WTC11 (cell line): ENCODE results near the gene GRM3. TPM values are rescaled to one million over a fixed set of nuclear protein-coding genes. Genes with fewer than 3 reads are reported as not detected.

Source experiments
- ATAC-seq: fragments of 200-7000 bp; cut with Tn5 transposase; 2 replicates; pipeline ENCODE4 v1.10.0; 2021; ENCODE audit warnings: mild to moderate bottlenecking, moderate library complexity
- CTCF ChIA-PET: fragments of 300-600 bp; sonication (Branson Sonifier 250); formaldehyde crosslinking; loops from one replicate; lab custom pipeline; 2021; ENCODE audit warnings: antibody characterized with exemption; lab: Charles Lee
- POLR2A ChIA-PET: fragments of 350-600 bp; sonication (Branson Sonifier 250); formaldehyde crosslinking; loops from one replicate; lab custom pipeline; 2021; ENCODE audit warnings: antibody characterized with exemption; lab: Charles Lee
- DNase-seq: peaks from one replicate; pipeline ENCODE4 v3.0.0; 2021; ENCODE audit warnings: low spot score
- H3K27ac Mint-ChIP-seq: 2 replicates; pipeline ENCODE4 v1.8.0; 2021; ENCODE audit warnings: mixed read lengths
- H3K27me3 Mint-ChIP-seq: 2 replicates; pipeline ENCODE4 v1.8.0; 2021; ENCODE audit warnings: low read depth, mild to moderate bottlenecking, moderate library complexity, mixed read lengths
- H3K36me3 Mint-ChIP-seq: 2 replicates; pipeline ENCODE4 v1.8.0; 2021; ENCODE audit warnings: mixed read lengths
- H3K4me1 Mint-ChIP-seq: 2 replicates; pipeline ENCODE4 v1.8.0; 2022; ENCODE audit warnings: mixed read lengths
- H3K4me3 Mint-ChIP-seq: 2 replicates; pipeline ENCODE4 v1.8.0; 2021; ENCODE audit warnings: mild to moderate bottlenecking, moderate library complexity, mixed read lengths
- H3K9me3 Mint-ChIP-seq: 2 replicates; pipeline ENCODE4 v1.8.0; 2021; ENCODE audit warnings: mixed read lengths
- ARID4B ChIP-seq: sonication (generic); formaldehyde crosslinking; IDR thresholded peaks from 2 replicates; pipeline ENCODE4 v1.8.0; 2023; ENCODE audit warnings: missing genetic modification reagents, mild to moderate bottlenecking, borderline replicate concordance
- ATF1 ChIP-seq: sonication (generic); formaldehyde crosslinking; IDR thresholded peaks from 2 replicates; pipeline ENCODE4 v1.8.1; 2023; ENCODE audit warnings: mild to moderate bottlenecking, moderate library complexity, missing genetic modification reagents
- FOXJ3 ChIP-seq: sonication (generic); formaldehyde crosslinking; IDR thresholded peaks from 2 replicates; pipeline ENCODE4 v1.9.0; 2021; ENCODE audit warnings: missing genetic modification reagents, mild to moderate bottlenecking, borderline replicate concordance
- JAZF1 ChIP-seq: fragments of 250-450 bp; sonication (Bioruptor Pico); IDR thresholded peaks from 2 replicates; pipeline ENCODE4 v1.9.0; 2021; ENCODE audit warnings: moderate library complexity, mild to moderate bottlenecking, inconsistent platforms
- JUN ChIP-seq: sonication (generic); formaldehyde crosslinking; IDR thresholded peaks from 2 replicates; pipeline ENCODE4 v1.8.0; 2023; ENCODE audit warnings: mild to moderate bottlenecking, missing genetic modification reagents
- MAX ChIP-seq: sonication (generic); formaldehyde crosslinking; IDR thresholded peaks from 2 replicates; pipeline ENCODE4 v1.8.0; 2022; ENCODE audit warnings: mild to moderate bottlenecking, missing genetic modification reagents
- NFE2L1 ChIP-seq: sonication (generic); formaldehyde crosslinking; IDR thresholded peaks from 2 replicates; pipeline ENCODE4 v1.8.1; 2023; ENCODE audit warnings: missing genetic modification reagents
- NFYB ChIP-seq: sonication (generic); formaldehyde crosslinking; conservative IDR thresholded peaks from 2 replicates; pipeline ENCODE4 v1.8.0; 2022; ENCODE audit warnings: low read depth, missing genetic modification reagents
- NR1H2 ChIP-seq: sonication (generic); formaldehyde crosslinking; IDR thresholded peaks from 2 replicates; pipeline ENCODE4 v1.9.0; 2021; ENCODE audit warnings: mild to moderate bottlenecking, moderate library complexity, missing genetic modification reagents
- PRRX2 ChIP-seq: fragments of 250-450 bp; sonication (Bioruptor Pico); IDR thresholded peaks from 2 replicates; pipeline ENCODE4 v1.8.0; 2021; ENCODE audit warnings: mild to moderate bottlenecking
- SMAD4 ChIP-seq: sonication (generic); formaldehyde crosslinking; IDR thresholded peaks from 2 replicates; pipeline ENCODE4 v1.8.0; 2022; ENCODE audit warnings: mild to moderate bottlenecking, missing genetic modification reagents
- TCF7 ChIP-seq: sonication (generic); formaldehyde crosslinking; IDR thresholded peaks from 2 replicates; pipeline ENCODE4 v1.8.0; 2022; ENCODE audit warnings: mild to moderate bottlenecking, low read depth, missing genetic modification reagents, moderate library complexity
- ZNF121 ChIP-seq: sonication (generic); formaldehyde crosslinking; IDR thresholded peaks from 2 replicates; pipeline ENCODE4 v1.8.0; 2023; ENCODE audit warnings: missing genetic modification reagents
- ZNF219 ChIP-seq: sonication (generic); formaldehyde crosslinking; IDR thresholded peaks from 2 replicates; pipeline ENCODE4 v1.8.0; 2023; ENCODE audit warnings: missing genetic modification reagents, mild to moderate bottlenecking, borderline replicate concordance
- ZSCAN18 ChIP-seq: fragments of 250-450 bp; sonication (Bioruptor Pico); IDR thresholded peaks from 2 replicates; pipeline ENCODE4 v2.1.2; 2022; ENCODE audit warnings: mild to moderate bottlenecking, moderate library complexity
- total RNA-seq: library from RNA; stranded (reverse); gene quantifications from 3 replicates; pipeline ENCODE4 v1.2.3, GENCODE V29; 2021
- TF ChIP-seq, protein P1 (sequence below): sonication (generic); formaldehyde crosslinking; IDR thresholded peaks from 2 replicates; pipeline ENCODE4 v1.8.1; 2023; ENCODE audit warnings: mild to moderate bottlenecking, missing genetic modification reagents, borderline replicate concordance
- TF ChIP-seq, protein P2 (sequence below): sonication (generic); formaldehyde crosslinking; IDR thresholded peaks from 2 replicates; pipeline ENCODE4 v1.8.1; 2022; ENCODE audit warnings: mild to moderate bottlenecking, missing genetic modification reagents, moderate library complexity, borderline replicate concordance

The GRM3 gene
- total RNA-seq, 1 experiment from 2014 or later, result 0.94 TPM

DNA sequence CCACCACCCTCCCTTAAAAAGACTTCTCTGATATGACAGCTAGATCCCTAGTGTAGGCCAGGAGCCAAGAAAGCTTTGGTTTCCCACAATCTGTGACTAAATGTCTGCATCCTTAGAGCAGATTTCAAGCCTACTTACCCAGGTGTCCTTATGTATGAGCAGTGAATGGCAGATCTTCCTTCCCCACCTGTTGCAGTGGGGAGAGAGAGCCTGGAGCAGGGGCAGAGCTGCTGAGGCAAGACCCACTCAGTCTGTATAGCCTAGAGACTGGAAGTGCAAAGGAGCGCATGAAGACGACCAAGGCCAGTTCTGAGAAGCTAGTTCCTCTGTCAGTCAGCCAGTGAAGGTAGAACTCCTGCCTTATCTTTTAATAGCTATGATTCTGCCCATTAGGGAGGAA lies 180.1 kb downstream of the GRM3 start:
- CTCF ChIA-PET, result interaction anchor here (1.1 to 1.4 kb wide), 2 partner anchors 8 to 82 kb away, joined by 3 to 9 read pairs; no protein-coding TSS in a partner anchor
- Mint-ChIP-seq H3K4me3 (no peak overlapping the region), H3K27ac (no peak overlapping the region), H3K36me3 (no peaks in the 10 kb centered on the region), H3K9me3 (no peaks in the 10 kb centered on the region), H3K4me1 (peaks cover 13% of the 10 kb centered on the region), H3K27me3 (no peaks in the 10 kb centered on the region)
- ATAC-seq, result peak; percentile 36; the same call in 1 of the 2 replicates
- no peak for DNase-seq
- TF ChIP-seq, protein P1, sequence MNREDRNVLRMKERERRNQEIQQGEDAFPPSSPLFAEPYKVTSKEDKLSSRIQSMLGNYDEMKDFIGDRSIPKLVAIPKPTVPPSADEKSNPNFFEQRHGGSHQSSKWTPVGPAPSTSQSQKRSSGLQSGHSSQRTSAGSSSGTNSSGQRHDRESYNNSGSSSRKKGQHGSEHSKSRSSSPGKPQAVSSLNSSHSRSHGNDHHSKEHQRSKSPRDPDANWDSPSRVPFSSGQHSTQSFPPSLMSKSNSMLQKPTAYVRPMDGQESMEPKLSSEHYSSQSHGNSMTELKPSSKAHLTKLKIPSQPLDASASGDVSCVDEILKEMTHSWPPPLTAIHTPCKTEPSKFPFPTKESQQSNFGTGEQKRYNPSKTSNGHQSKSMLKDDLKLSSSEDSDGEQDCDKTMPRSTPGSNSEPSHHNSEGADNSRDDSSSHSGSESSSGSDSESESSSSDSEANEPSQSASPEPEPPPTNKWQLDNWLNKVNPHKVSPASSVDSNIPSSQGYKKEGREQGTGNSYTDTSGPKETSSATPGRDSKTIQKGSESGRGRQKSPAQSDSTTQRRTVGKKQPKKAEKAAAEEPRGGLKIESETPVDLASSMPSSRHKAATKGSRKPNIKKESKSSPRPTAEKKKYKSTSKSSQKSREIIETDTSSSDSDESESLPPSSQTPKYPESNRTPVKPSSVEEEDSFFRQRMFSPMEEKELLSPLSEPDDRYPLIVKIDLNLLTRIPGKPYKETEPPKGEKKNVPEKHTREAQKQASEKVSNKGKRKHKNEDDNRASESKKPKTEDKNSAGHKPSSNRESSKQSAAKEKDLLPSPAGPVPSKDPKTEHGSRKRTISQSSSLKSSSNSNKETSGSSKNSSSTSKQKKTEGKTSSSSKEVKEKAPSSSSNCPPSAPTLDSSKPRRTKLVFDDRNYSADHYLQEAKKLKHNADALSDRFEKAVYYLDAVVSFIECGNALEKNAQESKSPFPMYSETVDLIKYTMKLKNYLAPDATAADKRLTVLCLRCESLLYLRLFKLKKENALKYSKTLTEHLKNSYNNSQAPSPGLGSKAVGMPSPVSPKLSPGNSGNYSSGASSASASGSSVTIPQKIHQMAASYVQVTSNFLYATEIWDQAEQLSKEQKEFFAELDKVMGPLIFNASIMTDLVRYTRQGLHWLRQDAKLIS, result no peak
- TF ChIP-seq ATF1 (CRISPR knock-in tag), result no peak
- no peak for TF ChIP-seq JAZF1
- TF ChIP-seq NR1H2 (CRISPR knock-in tag), result no peak
- no peak for TF ChIP-seq SMAD4
- TF ChIP-seq, protein P2, sequence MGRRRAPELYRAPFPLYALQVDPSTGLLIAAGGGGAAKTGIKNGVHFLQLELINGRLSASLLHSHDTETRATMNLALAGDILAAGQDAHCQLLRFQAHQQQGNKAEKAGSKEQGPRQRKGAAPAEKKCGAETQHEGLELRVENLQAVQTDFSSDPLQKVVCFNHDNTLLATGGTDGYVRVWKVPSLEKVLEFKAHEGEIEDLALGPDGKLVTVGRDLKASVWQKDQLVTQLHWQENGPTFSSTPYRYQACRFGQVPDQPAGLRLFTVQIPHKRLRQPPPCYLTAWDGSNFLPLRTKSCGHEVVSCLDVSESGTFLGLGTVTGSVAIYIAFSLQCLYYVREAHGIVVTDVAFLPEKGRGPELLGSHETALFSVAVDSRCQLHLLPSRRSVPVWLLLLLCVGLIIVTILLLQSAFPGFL (CRISPR knock-in tag), result no peak
- no peak for TF ChIP-seq FOXJ3 (CRISPR knock-in tag)
- no peak for TF ChIP-seq JUN (CRISPR knock-in tag)
- no peak for TF ChIP-seq PRRX2 (CRISPR knock-in tag)
- TF ChIP-seq NFE2L1 (CRISPR knock-in tag), result no peak
- TF ChIP-seq ZNF219 (CRISPR knock-in tag), result no peak
- no peak for TF ChIP-seq ZSCAN18 (CRISPR knock-in tag)
- no peak for TF ChIP-seq TCF7 (CRISPR knock-in tag)
- TF ChIP-seq ZNF121 (CRISPR knock-in tag), result no peak
- TF ChIP-seq ARID4B (CRISPR knock-in tag), result no peak
- no peak for TF ChIP-seq MAX (CRISPR knock-in tag)
- TF ChIP-seq NFYB (CRISPR knock-in tag), result no peak
- POLR2A ChIA-PET, result interaction anchor here (0.7 to 0.9 kb wide), 2 partner anchors 47 to 199 kb away, joined by 3 to 4 read pairs; no protein-coding TSS in a partner anchor
